ENCODE results near the gene RNF150.

DNA sequence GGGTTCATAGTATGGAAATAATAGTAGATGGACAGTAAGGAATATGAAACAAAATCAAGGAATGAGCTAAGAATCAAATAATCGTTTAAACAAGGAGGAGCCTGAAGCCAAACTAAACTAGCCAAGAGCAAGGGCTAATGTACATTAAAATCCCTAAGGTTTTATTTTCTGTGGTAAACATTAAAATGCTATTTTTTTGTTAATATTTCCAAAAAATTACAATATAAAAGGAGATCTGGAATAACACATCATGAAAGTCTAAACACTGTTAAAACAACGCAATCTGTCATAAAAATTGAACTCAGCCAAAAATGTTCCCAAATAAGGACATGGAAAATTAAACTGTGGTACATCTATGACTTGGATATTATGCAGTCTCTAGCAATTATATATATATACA is 188.2 kb downstream of the RNF150 start:
- TF ChIP-seq, protein P1, sequence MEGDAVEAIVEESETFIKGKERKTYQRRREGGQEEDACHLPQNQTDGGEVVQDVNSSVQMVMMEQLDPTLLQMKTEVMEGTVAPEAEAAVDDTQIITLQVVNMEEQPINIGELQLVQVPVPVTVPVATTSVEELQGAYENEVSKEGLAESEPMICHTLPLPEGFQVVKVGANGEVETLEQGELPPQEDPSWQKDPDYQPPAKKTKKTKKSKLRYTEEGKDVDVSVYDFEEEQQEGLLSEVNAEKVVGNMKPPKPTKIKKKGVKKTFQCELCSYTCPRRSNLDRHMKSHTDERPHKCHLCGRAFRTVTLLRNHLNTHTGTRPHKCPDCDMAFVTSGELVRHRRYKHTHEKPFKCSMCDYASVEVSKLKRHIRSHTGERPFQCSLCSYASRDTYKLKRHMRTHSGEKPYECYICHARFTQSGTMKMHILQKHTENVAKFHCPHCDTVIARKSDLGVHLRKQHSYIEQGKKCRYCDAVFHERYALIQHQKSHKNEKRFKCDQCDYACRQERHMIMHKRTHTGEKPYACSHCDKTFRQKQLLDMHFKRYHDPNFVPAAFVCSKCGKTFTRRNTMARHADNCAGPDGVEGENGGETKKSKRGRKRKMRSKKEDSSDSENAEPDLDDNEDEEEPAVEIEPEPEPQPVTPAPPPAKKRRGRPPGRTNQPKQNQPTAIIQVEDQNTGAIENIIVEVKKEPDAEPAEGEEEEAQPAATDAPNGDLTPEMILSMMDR (IDR thresholded peaks at IDR 0.05): no peak
- no peak for TF ChIP-seq POLR2A (IDR thresholded peaks at IDR 0.05)
